ENCODE results near the gene AP1M1.

The AP1M1 gene

DNA sequence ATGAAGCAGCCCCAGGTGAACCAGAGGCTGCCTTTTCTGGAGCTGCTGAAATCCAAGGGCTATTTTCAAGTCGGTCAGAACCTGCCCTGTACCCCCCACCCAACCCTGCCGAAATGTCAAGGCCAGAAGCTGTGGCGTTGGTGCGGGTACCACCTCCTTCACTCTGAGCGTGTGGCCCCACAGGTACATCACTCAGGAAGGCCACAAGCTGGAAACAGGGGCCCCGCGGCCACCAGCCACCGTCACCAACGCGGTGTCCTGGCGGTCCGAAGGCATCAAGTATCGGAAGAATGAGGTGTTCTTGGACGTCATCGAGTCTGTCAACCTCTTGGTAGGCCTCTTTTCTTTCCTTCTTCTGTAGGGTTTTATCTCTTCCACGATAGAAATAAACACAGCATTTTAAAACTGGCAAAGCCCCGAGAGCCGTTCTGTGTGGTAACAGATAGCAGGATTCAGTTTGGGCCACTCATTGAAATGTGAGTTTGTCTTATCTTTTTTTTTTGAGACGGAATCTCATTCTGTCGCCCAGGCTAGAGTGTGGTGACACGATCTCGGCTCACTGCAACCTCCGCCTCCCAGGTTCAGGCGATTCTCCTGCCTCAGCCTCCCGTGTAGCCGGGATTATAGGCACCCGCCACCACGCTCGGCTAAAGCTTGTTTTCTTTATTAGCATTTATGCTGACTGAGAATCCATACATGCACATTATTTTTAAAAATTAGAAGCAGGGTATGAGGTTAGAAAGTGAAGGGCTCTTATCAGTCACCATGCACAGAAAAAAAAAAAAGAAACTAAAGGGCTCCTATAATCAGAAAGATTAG, 11.3 kb downstream of the AP1M1 start:
- DNase-seq = no peak

DNA sequence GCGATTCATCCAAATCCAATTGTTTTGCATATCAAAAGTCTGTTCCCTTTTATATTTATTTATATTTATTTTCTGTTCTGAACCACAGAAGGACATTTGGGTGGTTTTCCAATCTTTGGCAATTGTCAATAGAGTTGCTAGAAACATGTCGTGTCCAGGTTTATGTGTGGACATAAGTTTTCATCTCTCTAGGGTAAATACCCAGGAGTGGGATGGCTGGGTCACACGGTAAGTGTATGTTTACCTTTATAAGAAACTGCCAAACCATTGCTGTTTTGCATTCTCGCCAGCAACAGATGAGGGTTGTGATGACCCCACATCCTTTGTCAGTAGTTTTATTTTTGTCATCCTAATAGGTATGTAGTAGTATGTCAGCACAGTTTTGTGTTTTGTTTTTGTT, 12.5 kb downstream of the AP1M1 start:
- no peak for DNase-seq

GRCh38 chr19:16213076-16213475, 15.4 kb downstream of the AP1M1 start:
- DNase-seq = no peak

DNA sequence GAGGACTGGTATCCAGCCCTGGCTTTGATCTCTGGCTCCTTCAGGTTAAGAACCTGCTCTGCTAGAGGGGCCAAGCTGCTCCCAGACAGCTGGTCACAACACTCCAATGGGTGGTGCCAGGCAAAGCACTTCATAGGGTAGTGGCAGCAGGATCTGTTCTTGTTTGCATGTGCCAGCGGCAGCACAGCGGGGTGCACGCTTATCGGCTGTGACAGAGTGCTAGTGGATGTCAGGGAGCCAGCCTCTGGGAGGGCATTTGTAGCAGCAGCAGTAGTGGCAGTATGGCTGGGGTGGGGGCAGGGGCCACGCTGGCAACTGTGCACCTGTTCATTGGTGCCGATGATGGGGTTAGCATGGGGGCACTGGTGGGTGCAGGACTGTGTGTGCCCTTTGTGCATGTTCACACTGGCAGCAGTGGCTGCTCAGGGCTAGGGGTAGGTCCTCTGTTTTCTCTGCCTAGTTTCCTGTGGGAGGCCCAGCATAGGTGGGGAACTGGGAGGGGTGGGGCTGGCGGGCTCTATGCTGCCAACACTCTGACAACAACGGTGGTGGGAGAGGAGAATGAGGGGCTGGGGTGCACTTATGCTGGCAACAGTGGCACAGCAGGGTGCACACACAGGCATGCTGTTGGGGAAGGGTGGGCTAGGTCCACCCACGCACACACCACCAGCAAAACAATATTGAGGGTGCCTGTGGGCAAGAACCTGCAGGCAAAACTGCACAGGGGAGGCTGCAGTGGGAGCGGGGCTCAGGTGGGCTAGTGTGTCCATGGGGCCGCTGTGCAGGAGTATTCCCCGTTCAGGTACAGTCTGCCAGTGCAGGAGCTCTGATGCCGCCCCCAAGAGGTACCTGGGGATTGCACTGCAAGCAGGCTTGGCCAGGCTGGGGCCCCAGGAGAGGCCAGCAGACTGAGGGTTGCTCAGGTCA, 19.3 kb downstream of the AP1M1 start:
- no peak for DNase-seq

GRCh38 chr19:16217716-16218451, 20.2 kb downstream of the AP1M1 start:
- DNase-seq = no peak

DNA sequence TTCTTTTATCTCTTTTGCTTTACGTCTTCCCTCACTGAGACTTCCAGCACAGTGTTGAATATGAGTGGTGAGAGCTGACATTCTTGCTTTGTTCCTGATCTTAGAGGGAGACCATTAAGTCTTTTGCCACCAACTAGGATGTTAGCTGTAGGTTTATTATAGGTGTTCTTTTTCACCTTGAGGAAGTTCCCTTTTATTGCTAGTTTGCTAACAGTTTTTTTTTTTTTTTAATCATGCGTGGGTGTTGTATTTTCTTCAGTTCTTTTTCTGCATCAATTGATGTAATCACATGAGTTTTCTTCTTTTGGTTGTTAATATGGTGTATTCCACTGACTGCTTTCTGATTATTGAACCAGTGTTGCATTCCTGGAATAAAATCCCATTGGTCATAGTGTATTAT, 21.1 kb downstream of the AP1M1 start:
- no peak for DNase-seq

- DNase-seq = no peak
These were observed 25.1 kb downstream of the AP1M1 start for GRCh38 chr19:16222806-16223205.

DNA sequence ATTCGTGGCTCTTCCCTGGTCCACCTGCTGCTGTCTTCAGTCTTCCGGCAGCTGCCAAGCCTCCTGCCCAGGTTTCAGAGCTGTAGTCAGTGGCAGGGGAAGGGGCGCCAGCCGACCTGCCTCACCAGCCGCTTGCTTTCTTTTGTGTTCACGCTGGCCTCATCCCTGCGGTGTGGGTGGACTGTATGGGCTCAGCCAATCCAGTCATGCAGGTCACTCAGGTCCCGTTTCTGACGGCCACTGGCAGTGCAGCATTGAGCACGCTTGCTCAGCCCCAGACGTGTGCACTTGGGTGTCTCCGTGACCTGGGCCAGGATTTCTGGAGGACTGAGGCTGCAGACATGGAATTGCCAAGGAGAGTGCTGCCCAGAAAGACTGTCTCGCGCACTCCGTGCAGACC, 26.0 kb downstream of the AP1M1 start:
- no peak for DNase-seq

GRCh38 chr19:16224293-16225045, 26.8 kb downstream of the AP1M1 start:
- DNase-seq = no peak

GRCh38 chr19:16225279-16226183, 27.8 kb downstream of the AP1M1 start:
- no peak for DNase-seq

GRCh38 chr19:16226184-16226591, 28.5 kb downstream of the AP1M1 start:
- DNase-seq = no peak

- DNase-seq = no peak
These were observed 29.4 kb downstream of the AP1M1 start for GRCh38 chr19:16226878-16227836.

DNA sequence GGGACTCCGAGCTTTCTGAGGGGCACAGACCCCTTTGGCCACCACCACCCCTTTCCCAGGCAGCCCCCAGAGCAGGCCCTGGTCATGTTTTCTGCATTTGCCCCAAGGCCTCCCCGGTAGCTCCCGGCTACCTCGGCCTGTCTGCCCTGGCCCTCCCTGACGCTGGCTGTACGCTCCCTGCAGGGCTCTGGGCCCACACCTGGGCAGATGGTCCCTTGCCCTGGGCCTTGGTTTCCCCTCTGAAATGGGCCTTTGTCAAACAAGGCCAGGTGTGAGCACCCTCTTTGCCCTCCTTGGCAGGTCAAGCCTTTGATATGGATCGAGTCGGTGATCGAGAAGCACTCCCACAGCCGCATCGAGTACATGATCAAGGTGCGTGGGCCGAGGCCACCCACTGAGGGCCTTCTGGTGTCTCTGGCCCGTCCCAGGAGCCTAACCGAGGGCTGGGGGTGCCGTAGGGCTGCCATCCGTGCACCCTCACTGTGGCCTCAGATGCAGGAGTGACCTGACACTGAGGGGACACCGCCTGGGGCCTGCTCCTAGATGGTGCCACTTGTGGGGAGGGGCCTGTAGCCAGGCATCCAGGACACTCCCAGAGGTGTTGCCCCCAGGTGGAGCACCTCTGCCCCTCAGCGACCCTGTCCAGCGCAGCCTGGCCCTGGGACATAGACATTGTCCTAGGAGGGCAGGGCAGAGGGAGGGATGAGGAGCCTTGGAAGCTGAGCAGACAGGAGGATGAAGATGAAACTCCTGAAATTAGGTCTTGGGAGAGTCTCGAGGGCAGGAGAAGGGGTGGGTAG, 30.3 kb downstream of the AP1M1 start:
- DNase-seq = no peak

DNA sequence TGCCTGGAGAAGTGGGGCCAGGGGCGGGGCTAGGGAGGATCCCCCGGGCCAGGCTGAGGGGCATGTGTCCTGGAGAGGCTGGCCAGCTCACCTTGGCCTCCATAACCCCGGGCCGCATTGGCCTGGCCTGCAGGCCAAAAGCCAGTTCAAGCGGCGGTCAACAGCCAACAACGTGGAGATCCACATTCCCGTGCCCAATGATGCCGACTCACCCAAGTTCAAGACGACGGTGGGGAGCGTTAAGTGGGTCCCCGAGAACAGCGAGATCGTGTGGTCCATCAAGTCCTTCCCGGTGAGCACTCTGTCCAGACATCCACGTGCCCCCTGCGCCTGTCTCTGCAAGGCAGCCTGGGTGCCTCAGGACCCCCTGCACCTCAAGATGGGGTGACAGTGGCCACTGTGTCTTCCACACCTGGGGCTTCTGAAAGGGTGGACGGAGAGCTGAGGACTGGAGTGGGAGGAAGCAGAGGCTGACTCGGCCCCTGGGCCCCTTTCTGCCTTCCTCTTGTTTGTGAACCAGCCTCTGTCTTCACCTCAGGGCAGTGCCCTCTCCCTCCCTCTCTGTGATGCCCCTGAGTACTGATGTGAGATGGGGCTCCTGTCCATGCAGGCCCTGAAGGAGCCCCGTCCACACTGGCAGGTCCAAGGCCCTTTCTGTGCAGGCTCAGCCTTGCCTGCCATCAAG, 31.1 kb downstream of the AP1M1 start:
- DNase-seq = no peak

GRCh38 chr19:16229322-16229641, 31.6 kb downstream of the AP1M1 start:
- DNase-seq = no peak

DNA sequence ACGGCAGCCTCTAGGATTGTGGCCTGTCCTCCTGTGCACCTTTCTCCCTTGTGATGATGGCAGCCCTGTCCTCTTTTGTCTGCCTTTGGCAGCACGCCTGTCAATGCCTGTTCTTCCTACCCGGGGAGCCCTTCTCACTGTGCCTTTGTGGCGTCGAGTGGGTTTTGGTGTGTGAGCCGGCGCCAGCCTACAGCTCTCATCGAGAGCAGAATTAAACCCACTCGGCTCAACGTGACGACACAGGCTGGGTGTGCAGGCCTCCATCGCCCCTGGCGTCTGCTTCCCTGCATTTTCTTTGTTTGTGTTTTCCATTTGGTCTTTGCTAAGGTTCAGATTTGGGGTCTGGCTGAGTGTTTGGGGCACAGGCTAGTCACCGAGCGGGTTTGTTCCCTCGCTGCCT, 34.4 kb downstream of the AP1M1 start:
- no peak for DNase-seq

DNA sequence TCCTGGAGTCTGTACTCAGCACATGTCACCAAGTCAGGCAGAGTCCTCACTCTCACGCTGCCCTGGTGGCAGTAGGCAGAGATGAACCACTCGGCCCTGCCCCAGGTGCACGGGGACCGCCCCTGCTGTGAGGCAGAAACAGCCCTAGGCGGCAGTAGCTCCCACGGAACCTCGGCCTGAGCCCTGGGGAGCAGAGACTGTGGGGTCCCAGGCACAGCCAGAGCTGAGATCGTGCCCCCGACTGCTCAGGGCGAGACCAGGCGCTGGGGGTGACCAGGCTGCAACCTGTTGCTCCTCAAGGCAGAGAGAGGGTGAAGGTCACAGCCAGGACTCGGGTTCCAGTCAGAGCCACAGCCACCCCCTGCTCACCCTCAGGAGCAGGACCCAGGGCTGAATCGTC, 34.9 kb downstream of the AP1M1 start:
- no peak for DNase-seq

DNA sequence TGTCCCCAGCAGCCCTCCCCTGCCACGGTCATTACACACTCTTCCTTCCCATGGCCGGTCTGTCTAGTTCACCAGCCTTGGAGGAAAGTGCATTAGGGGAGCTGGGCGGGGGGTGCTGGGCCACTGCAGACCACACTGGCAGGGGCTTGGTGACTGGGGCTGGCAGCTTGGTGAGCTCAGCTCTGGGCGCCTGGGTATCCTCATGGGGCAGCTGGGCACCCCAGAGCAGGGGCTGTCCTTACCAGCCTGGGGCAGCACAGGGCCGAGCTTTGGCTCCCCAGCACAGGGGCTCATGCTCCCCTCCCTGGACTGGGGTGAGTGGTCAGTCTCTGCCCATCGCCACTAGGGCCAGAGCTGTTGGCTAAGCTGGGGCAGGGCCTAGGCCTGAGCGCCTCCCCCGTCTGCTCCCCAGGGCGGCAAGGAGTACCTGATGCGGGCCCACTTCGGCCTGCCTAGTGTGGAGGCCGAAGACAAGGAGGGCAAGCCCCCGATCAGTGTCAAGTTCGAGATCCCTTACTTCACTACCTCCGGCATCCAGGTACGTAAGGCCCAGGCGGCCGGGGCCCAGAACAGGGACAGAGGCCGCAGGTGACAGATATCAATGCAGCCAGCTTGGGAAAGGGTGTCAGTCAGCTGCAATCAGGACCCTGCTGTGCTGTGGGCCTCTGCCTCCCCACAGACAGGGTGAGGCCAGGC, 35.5 kb downstream of the AP1M1 start:
- no peak for DNase-seq
